OCI-LY7 (cell line): ENCODE data around the gene NR3C1.

ENCODE experiments used
- CTCF ChIP-seq: fragments of 200-600 bp; sonication (generic); conservative IDR thresholded peaks from 2 replicates; pipeline ENCODE4 v1.5.1; 2014; ENCODE audit warnings: mild to moderate bottlenecking, antibody characterized with exemption, low read length, moderate library complexity, mixed read lengths
- EZH2phosphoT487 ChIP-seq: fragments of 200-600 bp; sonication (generic); IDR thresholded peaks from 2 replicates; pipeline ENCODE4 v1.6.1; 2018; ENCODE audit warnings: low read depth, borderline replicate concordance, mild to moderate bottlenecking, mixed run types, antibody characterized with exemption, low read length, moderate library complexity, mixed read lengths

GRCh38 chr5:143230676-143230996 is 172.8 kb downstream of the NR3C1 start:
- TF ChIP-seq CTCF = no peak
- no peak for TF ChIP-seq EZH2phosphoT487
